RWPE2 (cell line): ENCODE data around the gene CCDC50.

Source experiments
- ATAC-seq: fragments of 200-7000 bp; cut with Tn5 transposase; 3 replicates; pipeline ENCODE4 v1.9.1; 2021; ENCODE audit warnings: low read depth
- DNase-seq: peaks from one replicate; pipeline ENCODE4 v3.0.0-alpha.2; 2020; ENCODE audit warnings: low spot score
- H3K27ac ChIP-seq: fragments of 450-650 bp; 2 replicates; pipeline ENCODE4 v1.5.1; 2017; ENCODE audit warnings: mild to moderate bottlenecking; ENCODE audit not compliant: poor library complexity, severe bottlenecking
- H3K27me3 ChIP-seq: fragments of 250-450 bp; sonication (Bioruptor Pico); 2 replicates; pipeline ENCODE4 v1.5.1; 2021; ENCODE audit warnings: mild to moderate bottlenecking, moderate library complexity; ENCODE audit not compliant: insufficient read depth, poor library complexity, severe bottlenecking
- H3K36me3 ChIP-seq: fragments of 250-450 bp; sonication (Bioruptor Pico); 2 replicates; pipeline ENCODE4 v1.5.1; 2020; ENCODE audit warnings: low read depth, mild to moderate bottlenecking, moderate library complexity
- H3K4me1 ChIP-seq: fragments of 250-450 bp; sonication (Bioruptor Pico); 2 replicates; pipeline ENCODE4 v1.5.1; 2021; ENCODE audit warnings: mild to moderate bottlenecking, moderate library complexity; ENCODE audit not compliant: insufficient read depth, poor library complexity, severe bottlenecking
- H3K4me3 ChIP-seq: fragments of 250-450 bp; sonication (Bioruptor Pico); 2 replicates; pipeline ENCODE4 v1.5.1; 2021; ENCODE audit warnings: mild to moderate bottlenecking, moderate library complexity; ENCODE audit not compliant: severe bottlenecking
- H3K9me3 ChIP-seq: fragments of 250-450 bp; sonication (Bioruptor Pico); 2 replicates; pipeline ENCODE4 v1.5.1; 2021; ENCODE audit warnings: mild to moderate bottlenecking, moderate library complexity; ENCODE audit not compliant: severe bottlenecking
- CTCF ChIP-seq: fragments of 450-650 bp; IDR thresholded peaks from one replicate; pipeline ENCODE4 v1.5.1; 2017; ENCODE audit warnings: mild to moderate bottlenecking, moderate library complexity; ENCODE audit not compliant: poor library complexity, severe bottlenecking

CCDC50 gene

DNA sequence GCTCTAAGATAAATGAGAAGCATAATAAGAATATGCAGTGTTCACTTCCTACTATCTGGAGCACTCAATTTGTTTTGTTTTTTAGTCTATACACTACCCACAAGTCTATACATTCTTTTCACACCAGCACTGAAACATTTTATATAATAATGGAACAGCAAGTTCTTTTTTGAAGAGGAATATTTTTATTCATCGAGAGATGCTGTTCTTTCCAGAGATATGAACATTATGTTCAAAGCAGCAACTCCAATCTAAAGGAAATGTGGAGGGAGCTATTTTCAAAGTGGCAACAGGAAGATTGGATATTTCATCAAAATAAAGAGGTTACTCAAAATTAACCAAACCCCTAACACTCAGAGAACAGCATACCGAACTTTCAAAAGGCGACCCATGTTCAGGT is 115.4 kb downstream of the CCDC50 start:
- H3K27ac ChIP-seq = no peak overlapping the region

More for the DNA sequence above, 115.4 kb downstream of the CCDC50 start:
- DNase-seq = no peak
- ATAC-seq = no peak
- no peaks in the 10 kb centered on the region for H3K36me3 ChIP-seq
- no peak for TF ChIP-seq CTCF
- no peak overlapping the region for H3K4me3 ChIP-seq
- H3K4me1 ChIP-seq = no peaks in the 10 kb centered on the region
- H3K27me3 ChIP-seq = no peaks in the 10 kb centered on the region
- H3K9me3 ChIP-seq = no peaks in the 10 kb centered on the region
